Mammary epithelial cell (primary cell): ENCODE measurements around the gene ZNF3.

Source experiments
- CTCF ChIP-seq, 2 donors: IDR thresholded peaks in 1 of 2; conservative IDR thresholded peaks in 1 of 2; 2 replicates each; pipeline ENCODE4 v1.5.1; 2011 to 2012; ENCODE audit warnings: inconsistent platforms in 2 of 2, low read length in 2 of 2, mild to moderate bottlenecking in 2 of 2, control low read depth in 1 of 2, low read depth in 1 of 2; ENCODE audit not compliant: insufficient read depth in 1 of 2; ENCODE audit errors: extremely low read depth in 1 of 2
- EZH2 ChIP-seq: IDR thresholded peaks from 2 replicates; pipeline ENCODE4 v1.6.1; 2012; ENCODE audit warnings: low read length, inconsistent platforms, borderline replicate concordance

GRCh38 chr7:100023526-100023925, 58.0 kb downstream of the ZNF3 start:
- TF ChIP-seq EZH2 (no peak), CTCF (conservative IDR thresholded peaks at IDR 0.05 in 1 of 2, IDR thresholded peaks at IDR 0.05 in 1 of 2; ENCODE audit: extremely low read depth in 1 of 2, insufficient read depth in 1 of 2, low read depth in 1 of 2, low read length in 2 of 2) (no peak)
